WTC11 (cell line): Measurements from ENCODE around the gene PRKN. TPM values are rescaled to one million over a fixed set of nuclear protein-coding genes. Genes with fewer than 3 reads are reported as not detected.

Experiments
- ATAC-seq: fragments of 200-7000 bp; cut with Tn5 transposase; 2 replicates; pipeline ENCODE4 v1.10.0; 2021; ENCODE audit warnings: mild to moderate bottlenecking, moderate library complexity
- CTCF ChIA-PET: fragments of 300-600 bp; sonication (Branson Sonifier 250); formaldehyde crosslinking; loops from one replicate; lab custom pipeline; 2021; ENCODE audit warnings: antibody characterized with exemption; lab: Charles Lee
- POLR2A ChIA-PET: fragments of 350-600 bp; sonication (Branson Sonifier 250); formaldehyde crosslinking; loops from one replicate; lab custom pipeline; 2021; ENCODE audit warnings: antibody characterized with exemption; lab: Charles Lee
- DNase-seq: peaks from one replicate; pipeline ENCODE4 v3.0.0; 2021; ENCODE audit warnings: low spot score
- H3K27ac Mint-ChIP-seq: 2 replicates; pipeline ENCODE4 v1.8.0; 2021; ENCODE audit warnings: mixed read lengths
- H3K27me3 Mint-ChIP-seq: 2 replicates; pipeline ENCODE4 v1.8.0; 2021; ENCODE audit warnings: low read depth, mild to moderate bottlenecking, moderate library complexity, mixed read lengths
- H3K36me3 Mint-ChIP-seq: 2 replicates; pipeline ENCODE4 v1.8.0; 2021; ENCODE audit warnings: mixed read lengths
- H3K4me1 Mint-ChIP-seq: 2 replicates; pipeline ENCODE4 v1.8.0; 2022; ENCODE audit warnings: mixed read lengths
- H3K4me3 Mint-ChIP-seq: 2 replicates; pipeline ENCODE4 v1.8.0; 2021; ENCODE audit warnings: mild to moderate bottlenecking, moderate library complexity, mixed read lengths
- H3K9me3 Mint-ChIP-seq: 2 replicates; pipeline ENCODE4 v1.8.0; 2021; ENCODE audit warnings: mixed read lengths
- ATF1 ChIP-seq: sonication (generic); formaldehyde crosslinking; IDR thresholded peaks from 2 replicates; pipeline ENCODE4 v1.8.1; 2023; ENCODE audit warnings: mild to moderate bottlenecking, moderate library complexity, missing genetic modification reagents
- ETV6 ChIP-seq: sonication (generic); formaldehyde crosslinking; IDR thresholded peaks from 2 replicates; pipeline ENCODE4 v1.8.1; 2022; ENCODE audit warnings: mild to moderate bottlenecking, missing genetic modification reagents
- GTF2I ChIP-seq: fragments of 250-450 bp; sonication (Bioruptor Pico); conservative IDR thresholded peaks from 2 replicates; pipeline ENCODE4 v1.4.0; 2021; ENCODE audit warnings: mild to moderate bottlenecking
- IRF2 ChIP-seq: sonication (generic); formaldehyde crosslinking; IDR thresholded peaks from 2 replicates; pipeline ENCODE4 v1.8.0; 2022; ENCODE audit warnings: low read depth, missing genetic modification reagents, borderline replicate concordance
- KAT7 ChIP-seq: sonication (generic); formaldehyde crosslinking; IDR thresholded peaks from 2 replicates; pipeline ENCODE4 v1.8.1; 2023; ENCODE audit warnings: missing genetic modification reagents, mild to moderate bottlenecking, borderline replicate concordance
- NR1H2 ChIP-seq: sonication (generic); formaldehyde crosslinking; IDR thresholded peaks from 2 replicates; pipeline ENCODE4 v1.9.0; 2021; ENCODE audit warnings: mild to moderate bottlenecking, moderate library complexity, missing genetic modification reagents
- NR3C1 ChIP-seq: sonication (generic); formaldehyde crosslinking; conservative IDR thresholded peaks from 2 replicates; pipeline ENCODE4 v1.8.1; 2023; ENCODE audit warnings: low read depth, mild to moderate bottlenecking, missing genetic modification reagents
- SMAD4 ChIP-seq: sonication (generic); formaldehyde crosslinking; IDR thresholded peaks from 2 replicates; pipeline ENCODE4 v1.8.0; 2022; ENCODE audit warnings: mild to moderate bottlenecking, missing genetic modification reagents
- TEAD4 ChIP-seq: sonication (generic); formaldehyde crosslinking; IDR thresholded peaks from 2 replicates; pipeline ENCODE4 v1.8.0; 2022; ENCODE audit warnings: mild to moderate bottlenecking, missing genetic modification reagents
- ZNF138 ChIP-seq: sonication (generic); formaldehyde crosslinking; conservative IDR thresholded peaks from 2 replicates; pipeline ENCODE4 v1.8.1; 2022; ENCODE audit warnings: mild to moderate bottlenecking, moderate library complexity, missing genetic modification reagents
- ZNF219 ChIP-seq: sonication (generic); formaldehyde crosslinking; IDR thresholded peaks from 2 replicates; pipeline ENCODE4 v1.8.0; 2023; ENCODE audit warnings: missing genetic modification reagents, mild to moderate bottlenecking, borderline replicate concordance
- ZNF317 ChIP-seq: sonication (generic); formaldehyde crosslinking; IDR thresholded peaks from 2 replicates; pipeline ENCODE4 v1.8.1; 2023; ENCODE audit warnings: low read depth, mild to moderate bottlenecking, moderate library complexity, missing genetic modification reagents, borderline replicate concordance
- ZNF396 ChIP-seq: fragments of 250-450 bp; sonication (Bioruptor Pico); IDR thresholded peaks from 2 replicates; pipeline ENCODE4 v1.8.0; 2021; ENCODE audit warnings: mild to moderate bottlenecking, moderate library complexity, borderline replicate concordance
- total RNA-seq: library from RNA; stranded (reverse); gene quantifications from 3 replicates; pipeline ENCODE4 v1.2.3, GENCODE V29; 2021
- TF ChIP-seq, protein P1 (sequence below): sonication (generic); formaldehyde crosslinking; IDR thresholded peaks from 2 replicates; pipeline ENCODE4 v1.8.0; 2023; ENCODE audit warnings: mild to moderate bottlenecking, missing genetic modification reagents
- TF ChIP-seq, protein P2 (sequence below): sonication (generic); formaldehyde crosslinking; IDR thresholded peaks from 2 replicates; pipeline ENCODE4 v1.8.1; 2023; ENCODE audit warnings: mild to moderate bottlenecking, missing genetic modification reagents, moderate library complexity
- TF ChIP-seq, protein P3 (sequence below): sonication (generic); formaldehyde crosslinking; conservative IDR thresholded peaks from 2 replicates; pipeline ENCODE4 v1.8.1; 2022; ENCODE audit warnings: mild to moderate bottlenecking, missing genetic modification reagents
- TF ChIP-seq, protein P4 (sequence below): fragments of 250-450 bp; sonication (Bioruptor Pico); IDR thresholded peaks from 2 replicates; pipeline ENCODE4 v1.9.0; 2021; ENCODE audit warnings: moderate library complexity, mild to moderate bottlenecking, inconsistent platforms, borderline replicate concordance
- TF ChIP-seq, protein P5 (sequence below): sonication (generic); formaldehyde crosslinking; IDR thresholded peaks from 2 replicates; pipeline ENCODE4 v1.8.0; 2022; ENCODE audit warnings: mild to moderate bottlenecking, missing genetic modification reagents
- TF ChIP-seq, protein P6 (sequence below): sonication (generic); formaldehyde crosslinking; IDR thresholded peaks from 2 replicates; pipeline ENCODE4 v1.8.1; 2022; ENCODE audit warnings: low read depth, missing genetic modification reagents, borderline replicate concordance
- TF ChIP-seq, protein P7 (sequence below): fragments of 250-450 bp; sonication (Bioruptor Pico); IDR thresholded peaks from 2 replicates; pipeline ENCODE4 v1.8.0; 2021; ENCODE audit warnings: mild to moderate bottlenecking
- TF ChIP-seq, protein P8 (sequence below): sonication (generic); formaldehyde crosslinking; IDR thresholded peaks from 2 replicates; pipeline ENCODE4 v1.8.1; 2022; ENCODE audit warnings: mild to moderate bottlenecking, moderate library complexity, missing genetic modification reagents

PRKN gene
- total RNA-seq, 1 experiment from 2014 or later, result 0.59 TPM

DNA sequence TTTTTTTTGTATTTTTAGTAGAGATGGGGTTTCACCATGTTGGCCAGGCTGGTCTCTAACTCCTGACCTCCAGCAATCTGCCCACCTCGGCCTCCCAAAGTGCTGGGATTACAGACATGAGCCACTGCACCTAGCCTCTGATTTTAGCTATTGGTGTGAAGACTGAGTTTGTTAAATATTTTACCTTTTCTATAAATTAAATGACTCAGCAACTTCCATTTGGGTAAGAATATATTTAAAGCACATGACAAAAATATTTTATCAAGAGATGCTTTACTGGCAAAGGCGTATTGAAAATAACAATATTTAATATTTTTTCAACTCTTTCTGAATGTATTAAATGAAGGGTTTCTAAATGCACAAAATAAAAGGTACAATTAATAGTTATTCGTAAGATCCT is 1295.0 kb downstream of the PRKN start:
- ATAC-seq, result no peak
- Mint-ChIP-seq H3K36me3 (peaks cover 14% of the 10 kb centered on the region), H3K27me3 (peaks cover 5% of the 10 kb centered on the region; the same call in 1 of the 2 replicates), H3K4me3 (no peak overlapping the region), H3K9me3 (peaks cover 21% of the 10 kb centered on the region), H3K27ac (no peak overlapping the region), H3K4me1 (peaks cover 8% of the 10 kb centered on the region)
- TF ChIP-seq, protein P1, sequence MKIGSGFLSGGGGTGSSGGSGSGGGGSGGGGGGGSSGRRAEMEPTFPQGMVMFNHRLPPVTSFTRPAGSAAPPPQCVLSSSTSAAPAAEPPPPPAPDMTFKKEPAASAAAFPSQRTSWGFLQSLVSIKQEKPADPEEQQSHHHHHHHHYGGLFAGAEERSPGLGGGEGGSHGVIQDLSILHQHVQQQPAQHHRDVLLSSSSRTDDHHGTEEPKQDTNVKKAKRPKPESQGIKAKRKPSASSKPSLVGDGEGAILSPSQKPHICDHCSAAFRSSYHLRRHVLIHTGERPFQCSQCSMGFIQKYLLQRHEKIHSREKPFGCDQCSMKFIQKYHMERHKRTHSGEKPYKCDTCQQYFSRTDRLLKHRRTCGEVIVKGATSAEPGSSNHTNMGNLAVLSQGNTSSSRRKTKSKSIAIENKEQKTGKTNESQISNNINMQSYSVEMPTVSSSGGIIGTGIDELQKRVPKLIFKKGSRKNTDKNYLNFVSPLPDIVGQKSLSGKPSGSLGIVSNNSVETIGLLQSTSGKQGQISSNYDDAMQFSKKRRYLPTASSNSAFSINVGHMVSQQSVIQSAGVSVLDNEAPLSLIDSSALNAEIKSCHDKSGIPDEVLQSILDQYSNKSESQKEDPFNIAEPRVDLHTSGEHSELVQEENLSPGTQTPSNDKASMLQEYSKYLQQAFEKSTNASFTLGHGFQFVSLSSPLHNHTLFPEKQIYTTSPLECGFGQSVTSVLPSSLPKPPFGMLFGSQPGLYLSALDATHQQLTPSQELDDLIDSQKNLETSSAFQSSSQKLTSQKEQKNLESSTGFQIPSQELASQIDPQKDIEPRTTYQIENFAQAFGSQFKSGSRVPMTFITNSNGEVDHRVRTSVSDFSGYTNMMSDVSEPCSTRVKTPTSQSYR, result no peak
- TF ChIP-seq, protein P2, sequence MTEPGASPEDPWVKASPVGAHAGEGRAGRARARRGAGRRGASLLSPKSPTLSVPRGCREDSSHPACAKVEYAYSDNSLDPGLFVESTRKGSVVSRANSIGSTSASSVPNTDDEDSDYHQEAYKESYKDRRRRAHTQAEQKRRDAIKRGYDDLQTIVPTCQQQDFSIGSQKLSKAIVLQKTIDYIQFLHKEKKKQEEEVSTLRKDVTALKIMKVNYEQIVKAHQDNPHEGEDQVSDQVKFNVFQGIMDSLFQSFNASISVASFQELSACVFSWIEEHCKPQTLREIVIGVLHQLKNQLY (CRISPR knock-in tag), result no peak
- TF ChIP-seq, protein P3, sequence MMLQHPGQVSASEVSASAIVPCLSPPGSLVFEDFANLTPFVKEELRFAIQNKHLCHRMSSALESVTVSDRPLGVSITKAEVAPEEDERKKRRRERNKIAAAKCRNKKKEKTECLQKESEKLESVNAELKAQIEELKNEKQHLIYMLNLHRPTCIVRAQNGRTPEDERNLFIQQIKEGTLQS (CRISPR knock-in tag), result no peak
- no peak for TF ChIP-seq ZNF219
- TF ChIP-seq ZNF138 (CRISPR knock-in tag), result no peak
- no peak for TF ChIP-seq NR1H2
- TF ChIP-seq IRF2, result no peak
- no peak for TF ChIP-seq TEAD4 (CRISPR knock-in tag)
- TF ChIP-seq GTF2I (CRISPR knock-in tag), result no peak
- no peak for TF ChIP-seq ZNF317 (CRISPR knock-in tag)
- no peak for DNase-seq
- ChIA-PET POLR2A (no interaction called here), CTCF (no interaction called here)

DNA sequence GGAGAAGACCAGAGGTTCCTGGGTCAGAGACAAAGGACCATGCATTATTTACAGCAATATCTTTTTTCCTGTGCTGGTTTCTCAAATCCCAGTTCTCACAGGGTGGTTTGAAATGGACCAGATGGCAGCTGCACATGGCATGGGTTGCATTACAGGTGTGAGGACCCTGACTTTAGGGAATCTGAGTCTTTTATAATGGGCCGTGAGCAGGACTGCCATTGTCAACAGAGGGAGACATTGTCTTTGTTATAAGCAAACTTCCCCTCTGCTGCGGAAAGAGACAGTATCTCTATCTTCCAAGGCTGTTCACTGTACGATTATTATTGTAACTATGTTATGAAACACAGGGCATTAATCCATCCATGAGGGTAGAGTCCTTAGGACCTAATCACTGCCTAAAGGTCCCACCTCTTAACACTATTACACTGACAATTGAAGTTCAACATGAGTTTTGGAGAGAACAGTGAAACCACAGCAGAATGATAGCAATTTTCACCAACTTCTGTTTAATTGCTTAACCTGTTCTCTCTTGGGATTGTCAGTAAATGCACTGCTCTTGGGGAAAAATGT is 1297.6 kb downstream of the PRKN start:
- Mint-ChIP-seq H3K4me1 (peaks cover 5% of the 10 kb centered on the region), H3K4me3 (no peak overlapping the region), H3K27me3 (peaks cover 5% of the 10 kb centered on the region; the same call in 1 of the 2 replicates), H3K27ac (no peak overlapping the region)
- TF ChIP-seq, protein P4, sequence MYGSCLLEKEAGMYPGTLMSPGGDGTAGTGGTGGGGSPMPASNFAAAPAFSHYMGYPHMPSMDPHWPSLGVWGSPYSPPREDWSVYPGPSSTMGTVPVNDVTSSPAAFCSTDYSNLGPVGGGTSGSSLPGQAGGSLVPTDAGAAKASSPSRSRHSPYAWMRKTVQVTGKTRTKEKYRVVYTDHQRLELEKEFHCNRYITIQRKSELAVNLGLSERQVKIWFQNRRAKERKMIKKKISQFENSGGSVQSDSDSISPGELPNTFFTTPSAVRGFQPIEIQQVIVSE (CRISPR knock-in tag), result no peak
- TF ChIP-seq, protein P5, sequence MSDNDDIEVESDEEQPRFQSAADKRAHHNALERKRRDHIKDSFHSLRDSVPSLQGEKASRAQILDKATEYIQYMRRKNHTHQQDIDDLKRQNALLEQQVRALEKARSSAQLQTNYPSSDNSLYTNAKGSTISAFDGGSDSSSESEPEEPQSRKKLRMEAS (CRISPR knock-in tag), result 0 out of 2 replicates have a peak, but pooled peaks have one; percentile 23
- TF ChIP-seq, protein P6, sequence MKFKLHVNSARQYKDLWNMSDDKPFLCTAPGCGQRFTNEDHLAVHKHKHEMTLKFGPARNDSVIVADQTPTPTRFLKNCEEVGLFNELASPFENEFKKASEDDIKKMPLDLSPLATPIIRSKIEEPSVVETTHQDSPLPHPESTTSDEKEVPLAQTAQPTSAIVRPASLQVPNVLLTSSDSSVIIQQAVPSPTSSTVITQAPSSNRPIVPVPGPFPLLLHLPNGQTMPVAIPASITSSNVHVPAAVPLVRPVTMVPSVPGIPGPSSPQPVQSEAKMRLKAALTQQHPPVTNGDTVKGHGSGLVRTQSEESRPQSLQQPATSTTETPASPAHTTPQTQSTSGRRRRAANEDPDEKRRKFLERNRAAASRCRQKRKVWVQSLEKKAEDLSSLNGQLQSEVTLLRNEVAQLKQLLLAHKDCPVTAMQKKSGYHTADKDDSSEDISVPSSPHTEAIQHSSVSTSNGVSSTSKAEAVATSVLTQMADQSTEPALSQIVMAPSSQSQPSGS (CRISPR knock-in tag), result no peak
- TF ChIP-seq ATF1 (CRISPR knock-in tag), result no peak
- TF ChIP-seq, all 79 proteins: peak for 1
- Mint-ChIP-seq H3K9me3 (peaks cover 41% of the 10 kb centered on the region), H3K36me3 (peaks cover 17% of the 10 kb centered on the region)
- DNase-seq, result no peak
- CTCF ChIA-PET, result interaction anchor here (3.0 kb wide), 1 partner anchor 12 kb away, joined by 19 read pairs; no protein-coding TSS in a partner anchor
- POLR2A ChIA-PET, result no interaction called here
- 0 out of 2 replicates have a peak, but pooled peaks have one; percentile 34 for ATAC-seq

DNA sequence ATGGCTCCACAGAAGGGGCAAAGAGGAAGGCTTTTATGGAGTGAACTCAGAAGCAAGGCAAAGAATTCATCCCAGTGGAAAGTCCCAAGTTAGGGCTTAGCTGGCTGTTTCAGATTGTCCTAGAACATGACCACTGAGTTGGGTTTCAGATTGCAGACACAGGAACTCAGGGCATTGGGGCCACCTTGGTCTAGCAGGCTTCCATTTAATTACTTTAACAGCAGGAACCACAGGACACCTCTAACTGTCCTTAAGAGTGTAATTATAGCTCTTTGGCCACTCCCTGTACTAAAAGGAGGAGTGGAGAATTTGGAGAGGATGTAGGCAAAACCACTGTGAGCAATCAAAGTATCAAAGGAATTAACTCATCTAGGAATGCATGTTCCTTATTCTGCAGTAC is 1303.1 kb downstream of the PRKN start:
- no peaks in the 10 kb centered on the region for H3K27me3 Mint-ChIP-seq
- H3K4me1 Mint-ChIP-seq, result no peaks in the 10 kb centered on the region
- no peak for DNase-seq
- H3K36me3 Mint-ChIP-seq, result peaks cover 8% of the 10 kb centered on the region
- no peak overlapping the region for H3K4me3 Mint-ChIP-seq
- H3K27ac Mint-ChIP-seq, result no peak overlapping the region
- POLR2A ChIA-PET, result no interaction called here
- no peak for ATAC-seq
- H3K9me3 Mint-ChIP-seq, result peaks cover 33% of the 10 kb centered on the region
- CTCF ChIA-PET, result no interaction called here
- TF ChIP-seq NR3C1 (CRISPR knock-in tag) (no peak), KAT7 (CRISPR knock-in tag) (no peak), NR1H2 (no peak), ETV6 (no peak), SMAD4 (CRISPR knock-in tag) (no peak), ZNF396 (no peak)
- TF ChIP-seq, protein P7, sequence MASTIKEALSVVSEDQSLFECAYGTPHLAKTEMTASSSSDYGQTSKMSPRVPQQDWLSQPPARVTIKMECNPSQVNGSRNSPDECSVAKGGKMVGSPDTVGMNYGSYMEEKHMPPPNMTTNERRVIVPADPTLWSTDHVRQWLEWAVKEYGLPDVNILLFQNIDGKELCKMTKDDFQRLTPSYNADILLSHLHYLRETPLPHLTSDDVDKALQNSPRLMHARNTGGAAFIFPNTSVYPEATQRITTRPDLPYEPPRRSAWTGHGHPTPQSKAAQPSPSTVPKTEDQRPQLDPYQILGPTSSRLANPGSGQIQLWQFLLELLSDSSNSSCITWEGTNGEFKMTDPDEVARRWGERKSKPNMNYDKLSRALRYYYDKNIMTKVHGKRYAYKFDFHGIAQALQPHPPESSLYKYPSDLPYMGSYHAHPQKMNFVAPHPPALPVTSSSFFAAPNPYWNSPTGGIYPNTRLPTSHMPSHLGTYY, result no peak
- TF ChIP-seq, protein P8, sequence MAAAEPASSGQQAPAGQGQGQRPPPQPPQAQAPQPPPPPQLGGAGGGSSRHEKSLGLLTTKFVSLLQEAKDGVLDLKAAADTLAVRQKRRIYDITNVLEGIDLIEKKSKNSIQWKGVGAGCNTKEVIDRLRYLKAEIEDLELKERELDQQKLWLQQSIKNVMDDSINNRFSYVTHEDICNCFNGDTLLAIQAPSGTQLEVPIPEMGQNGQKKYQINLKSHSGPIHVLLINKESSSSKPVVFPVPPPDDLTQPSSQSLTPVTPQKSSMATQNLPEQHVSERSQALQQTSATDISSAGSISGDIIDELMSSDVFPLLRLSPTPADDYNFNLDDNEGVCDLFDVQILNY (CRISPR knock-in tag), result no peak
